Measurements from ENCODE around the gene ARFGAP1. TPM values are rescaled to one million over a fixed set of nuclear protein-coding genes. Genes with fewer than 3 reads are reported as not detected.

Gene ARFGAP1
- total RNA-seq, 1 donor from 2014 or later, result 208 TPM

- no peaks in the 10 kb centered on the region for H3K9me3 Mint-ChIP-seq
- no peaks in the 10 kb centered on the region for H3K27me3 Mint-ChIP-seq (ENCODE audit: low read depth)
- no peak for DNase-seq (ENCODE audit: low spot score in 2 of 2, unreplicated experiment in 2 of 2)
- TF ChIP-seq CTCF (IDR thresholded peaks at IDR 0.05; ENCODE audit: unreplicated experiment), result no peak
- peaks cover 2% of the 10 kb centered on the region for H3K4me1 Mint-ChIP-seq
- H3K27ac Mint-ChIP-seq, result no peak overlapping the region
- peaks cover 2% of the 10 kb centered on the region for H3K36me3 Mint-ChIP-seq
- no peak overlapping the region for H3K4me3 Mint-ChIP-seq
Observed at GRCh38 chr20:63279931-63280330, 7.3 kb downstream of the ARFGAP1 start.

GRCh38 chr20:63280371-63280770 is 7.8 kb downstream of the ARFGAP1 start:
- peaks cover 2% of the 10 kb centered on the region for H3K36me3 Mint-ChIP-seq
- no peak overlapping the region for H3K27ac Mint-ChIP-seq

GRCh38 chr20:63280929-63281545 is 8.4 kb downstream of the ARFGAP1 start:
- Mint-ChIP-seq H3K36me3 (peaks cover 2% of the 10 kb centered on the region), H3K4me1 (no peaks in the 10 kb centered on the region)

More at GRCh38 chr20:63280371-63280770, 7.8 kb downstream of the ARFGAP1 start:
- H3K27me3 Mint-ChIP-seq (ENCODE audit: low read depth), result no peaks in the 10 kb centered on the region
- no peak for DNase-seq (ENCODE audit: low spot score in 2 of 2, unreplicated experiment in 2 of 2)
- no peak for TF ChIP-seq CTCF (IDR thresholded peaks at IDR 0.05; ENCODE audit: unreplicated experiment)
- no peaks in the 10 kb centered on the region for H3K9me3 Mint-ChIP-seq
- H3K4me1 Mint-ChIP-seq, result no peaks in the 10 kb centered on the region
- no peak overlapping the region for H3K4me3 Mint-ChIP-seq

GRCh38 chr20:63281742-63282665 is 9.4 kb downstream of the ARFGAP1 start:
- no peaks in the 10 kb centered on the region for H3K4me1 Mint-ChIP-seq
- no peak for TF ChIP-seq CTCF (IDR thresholded peaks at IDR 0.05; ENCODE audit: unreplicated experiment)
- H3K4me3 Mint-ChIP-seq, result no peak overlapping the region
- no peak for DNase-seq (ENCODE audit: low spot score in 2 of 2, unreplicated experiment in 2 of 2)
- no peak overlapping the region for H3K27ac Mint-ChIP-seq
- no peaks in the 10 kb centered on the region for H3K9me3 Mint-ChIP-seq
- no peaks in the 10 kb centered on the region for H3K27me3 Mint-ChIP-seq (ENCODE audit: low read depth)
- peaks cover 2% of the 10 kb centered on the region for H3K36me3 Mint-ChIP-seq

More at GRCh38 chr20:63280929-63281545, 8.4 kb downstream of the ARFGAP1 start:
- Mint-ChIP-seq H3K9me3 (no peaks in the 10 kb centered on the region), H3K27ac (no peak overlapping the region), H3K4me3 (no peak overlapping the region), H3K27me3 (ENCODE audit: low read depth) (no peaks in the 10 kb centered on the region)
- no peak for DNase-seq (ENCODE audit: low spot score in 2 of 2, unreplicated experiment in 2 of 2)
- no peak for TF ChIP-seq CTCF (IDR thresholded peaks at IDR 0.05; ENCODE audit: unreplicated experiment)

- no peak for TF ChIP-seq CTCF (IDR thresholded peaks at IDR 0.05; ENCODE audit: unreplicated experiment)
- peaks cover 2% of the 10 kb centered on the region for H3K36me3 Mint-ChIP-seq
- no peak overlapping the region for H3K4me3 Mint-ChIP-seq
- H3K27ac Mint-ChIP-seq, result no peak overlapping the region
- no peaks in the 10 kb centered on the region for H3K27me3 Mint-ChIP-seq (ENCODE audit: low read depth)
- DNase-seq (ENCODE audit: low spot score in 2 of 2, unreplicated experiment in 2 of 2), result no peak
- H3K4me1 Mint-ChIP-seq, result no peaks in the 10 kb centered on the region
- no peaks in the 10 kb centered on the region for H3K9me3 Mint-ChIP-seq
Observed at GRCh38 chr20:63282946-63283345, 10.3 kb downstream of the ARFGAP1 start.

Measured in mesothelial cell of epicardium (in vitro differentiated cells).